GM19324 (cell line): ENCODE measurements around the gene SMPD4.
"Not testable (repeated sequence)": the region's sequence is repeated elsewhere in the genome, so short reads cannot be mapped to it uniquely, and the experiment has no call there.

Experiments
- ATAC-seq: cut with Tn5 transposase; IDR thresholded peaks from one replicate; pipeline ENCODE4 v1.9.1; 2021; ENCODE audit warnings: mild to moderate bottlenecking, moderate library complexity; ENCODE audit not compliant: unreplicated experiment, low FRiP score

The SMPD4 gene

GRCh38 chr2:130141645-130142370, 39.6 kb downstream of the SMPD4 start:
- ATAC-seq, result not testable (repeated sequence)

GRCh38 chr2:130141002-130141401, 40.4 kb downstream of the SMPD4 start:
- not testable (repeated sequence) for ATAC-seq

GRCh38 chr2:130140516-130140915, 40.9 kb downstream of the SMPD4 start:
- ATAC-seq, result not testable (repeated sequence)

- ATAC-seq, result not testable (repeated sequence)
These were observed 41.8 kb downstream of the SMPD4 start for GRCh38 chr2:130139331-130140280.

GRCh38 chr2:130138841-130139251, 42.6 kb downstream of the SMPD4 start:
- not testable (repeated sequence) for ATAC-seq

- ATAC-seq, result not testable (repeated sequence)
These were observed 43.1 kb downstream of the SMPD4 start for GRCh38 chr2:130138326-130138725.

GRCh38 chr2:130137118-130137517, 44.3 kb downstream of the SMPD4 start:
- ATAC-seq, result not testable (repeated sequence)

- ATAC-seq, result not testable (repeated sequence)
These were observed 44.9 kb downstream of the SMPD4 start for GRCh38 chr2:130136546-130136945.

GRCh38 chr2:130135692-130136541, 45.5 kb downstream of the SMPD4 start:
- no peak for ATAC-seq

GRCh38 chr2:130129120-130129829, 52.1 kb downstream of the SMPD4 start, which contains the start of gene POTEF:
POTEF (minus strand) TSS chr2:130129222; CDS start chr2:130120515, 8,707 bp downstream.
- not testable (repeated sequence) for ATAC-seq

- not testable (repeated sequence) for ATAC-seq
These were observed 52.9 kb downstream of the SMPD4 start for GRCh38 chr2:130128464-130128863.

GRCh38 chr2:130127726-130128125, 53.7 kb downstream of the SMPD4 start:
- ATAC-seq, result not testable (repeated sequence)

- not testable (repeated sequence) for ATAC-seq
These were observed 60.5 kb downstream of the SMPD4 start for GRCh38 chr2:130120924-130121323.

GRCh38 chr2:130102597-130103363, 78.6 kb downstream of the SMPD4 start:
- ATAC-seq, result not testable (repeated sequence)
